Measurements from ENCODE around the gene PORCN.
A peak's percentile ranks its signal among the peaks of the same experiment; 100 is the strongest.
"Not testable (repeated sequence)": the region's sequence is repeated elsewhere in the genome, so short reads cannot be mapped to it uniquely, and the experiment has no call there.

PORCN gene

GRCh38 chrX:48538641-48539344, 30.0 kb downstream of the PORCN start:
- FAIRE-seq (no peak), DNase-seq (ENCODE audit: insufficient read length, low spot score) (no peak)

- DNase-seq (ENCODE audit: insufficient read length, low spot score) (peak; percentile 76), FAIRE-seq (no peak)
These were observed 30.7 kb downstream of the PORCN start, which contains the start of gene TBC1D25 for GRCh38 chrX:48539345-48540027. TSS of gene TBC1D25 (plus strand) at chrX:48539714. CDS start at chrX:48539798, 84 bp downstream.

- DNase-seq (ENCODE audit: insufficient read length, low spot score) (no peak), FAIRE-seq (no peak)
These were observed 31.2 kb downstream of the PORCN start for GRCh38 chrX:48540028-48540375.

- FAIRE-seq = no peak
- DNase-seq (ENCODE audit: insufficient read length, low spot score) = no peak
These were observed 31.7 kb downstream of the PORCN start for GRCh38 chrX:48540480-48540879.

- no peak for FAIRE-seq
- DNase-seq (ENCODE audit: insufficient read length, low spot score) = no peak
These were observed 32.5 kb downstream of the PORCN start for GRCh38 chrX:48541140-48541814.

- no peak for DNase-seq (ENCODE audit: insufficient read length, low spot score)
- no peak for FAIRE-seq
These were observed 40.1 kb downstream of the PORCN start for GRCh38 chrX:48548871-48549270.

GRCh38 chrX:48555731-48556325, 47.0 kb downstream of the PORCN start:
- not testable (repeated sequence) for FAIRE-seq; DNase-seq (ENCODE audit: insufficient read length, low spot score)

- peak; percentile 10 for DNase-seq (ENCODE audit: insufficient read length, low spot score)
- no peak for FAIRE-seq
These were observed 49.5 kb downstream of the PORCN start for GRCh38 chrX:48558271-48558670.

GRCh38 chrX:48559636-48560035, 50.8 kb downstream of the PORCN start:
- DNase-seq (ENCODE audit: insufficient read length, low spot score) (no peak), FAIRE-seq (no peak)

GRCh38 chrX:48560056-48560455, 51.3 kb downstream of the PORCN start:
- no peak for DNase-seq (ENCODE audit: insufficient read length, low spot score)
- FAIRE-seq = no peak

GRCh38 chrX:48560681-48561080, 51.9 kb downstream of the PORCN start:
- FAIRE-seq = no peak

GRCh38 chrX:48569958-48570357, 61.2 kb downstream of the PORCN start:
- FAIRE-seq = no peak
- no peak for DNase-seq (ENCODE audit: insufficient read length, low spot score)

More at GRCh38 chrX:48560681-48561080, 51.9 kb downstream of the PORCN start:
- DNase-seq (ENCODE audit: insufficient read length, low spot score) = no peak
